NB4 (cell line): Measurements from ENCODE around the gene DIO1.

Experiments used
- CTCF ChIP-seq: IDR thresholded peaks from one replicate; pipeline ENCODE4 v1.5.1; 2012; ENCODE audit warnings: low read depth, low read length
- MYC ChIP-seq: IDR thresholded peaks from 2 replicates; pipeline ENCODE4 v1.6.1; 2011; ENCODE audit warnings: low read depth, low read length
- POLR2A ChIP-seq: IDR thresholded peaks from 2 replicates; pipeline ENCODE4 v1.6.1; 2011; ENCODE audit warnings: mild to moderate bottlenecking; ENCODE audit not compliant: insufficient read length; ENCODE audit errors: extremely low read depth
- TF ChIP-seq, protein P1 (sequence below): IDR thresholded peaks from 2 replicates; pipeline ENCODE4 v1.6.1; 2011; ENCODE audit warnings: low read depth, low read length

DNA sequence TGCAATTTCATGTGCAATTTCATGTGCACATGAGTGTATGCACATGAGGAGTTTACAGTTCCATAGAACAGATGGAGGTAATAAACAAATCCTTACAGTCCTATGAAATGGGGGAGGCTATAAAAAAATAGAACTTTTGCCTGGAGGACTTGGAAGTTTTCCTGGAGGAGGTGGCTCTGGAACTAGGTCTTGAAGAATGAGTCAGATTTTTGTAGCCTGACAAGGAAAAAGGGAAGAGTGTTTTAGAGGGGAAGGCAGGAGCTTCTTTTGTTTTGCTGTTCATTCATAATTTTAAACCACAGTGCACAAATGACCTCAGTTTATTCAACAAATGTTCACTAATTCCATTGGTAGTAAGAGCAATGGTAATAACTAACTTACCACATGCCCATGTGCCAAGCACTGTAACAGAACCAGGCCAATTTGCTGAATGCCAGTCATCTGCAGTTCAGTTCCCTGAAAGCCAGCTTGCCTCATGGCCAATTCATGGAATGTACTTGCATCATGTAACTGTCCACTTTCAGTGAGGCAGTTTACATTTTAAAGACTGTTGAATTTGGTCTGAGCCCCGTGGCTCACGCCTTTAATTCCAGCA lies 2.7 kb downstream of the DIO1 start:
- TF ChIP-seq MYC (no peak), CTCF (no peak), POLR2A (no peak)
- TF ChIP-seq, protein P1, sequence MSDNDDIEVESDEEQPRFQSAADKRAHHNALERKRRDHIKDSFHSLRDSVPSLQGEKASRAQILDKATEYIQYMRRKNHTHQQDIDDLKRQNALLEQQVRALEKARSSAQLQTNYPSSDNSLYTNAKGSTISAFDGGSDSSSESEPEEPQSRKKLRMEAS: no peak
